Motor neuron (in vitro differentiated cells): ENCODE results near the gene CTNNA2. TPM values are rescaled to one million over a fixed set of nuclear protein-coding genes. Genes with fewer than 3 reads are reported as not detected.

Experiments
- ATAC-seq, 8 experiments: fragments of 200-7000 bp; cut with Tn5 transposase; replicated peaks in 6 of 8; 2 replicates each; pipeline ENCODE4 v1.8.0; 2021; ENCODE audit warnings: mild to moderate bottlenecking in 8 of 8, moderate library complexity in 8 of 8
- H3K27ac ChIP-seq, 2 donors: fragments of 250-450 bp; sonication (Bioruptor Pico); 2 replicates each; pipeline ENCODE4 v1.9.0; 2021; ENCODE audit warnings: antibody characterized with exemption in 2 of 2, mild to moderate bottlenecking in 2 of 2, moderate library complexity in 1 of 2
- H3K4me1 ChIP-seq, 2 donors: fragments of 250-450 bp; sonication (Bioruptor Pico); replicated peaks in 1 of 2; 2 replicates each; pipeline ENCODE4 v1.6.1; 2021; ENCODE audit warnings: antibody characterized with exemption in 2 of 2, mild to moderate bottlenecking in 2 of 2, moderate library complexity in 1 of 2
- H3K4me3 ChIP-seq, 5 donors: fragments of 250-450 bp; sonication (Bioruptor Pico); 2 replicates each; pipeline ENCODE4 v1.9.0; 2021; ENCODE audit warnings: antibody characterized with exemption in 5 of 5, mild to moderate bottlenecking in 5 of 5, moderate library complexity in 4 of 5
- WGBS, 10 experiments: fragments of 450-650 bp; shearing (Covaris generic); methylation state at CpG; one replicate each; pipeline ENCODE4 v1.0.0; 2022; 5-methylcytosine and 5-hydroxymethylcytosine counted together
- in situ Hi-C, 9 experiments: fragments of 400-800 bp; cut with MboI; loops; one replicate each; pipeline ENCODE4 v1.15.0; 2021; ENCODE audit warnings: low sequenced_read_pairs in 9 of 9, low pct_unique_long_range_greater_than_20kb in 2 of 9; ENCODE audit not compliant: unreplicated experiment in 9 of 9
- total RNA-seq, 8 experiments: library from RNA; unstranded; fragments of 300-600 nt; gene quantifications; 2 replicates each; pipeline versions ENCODE4 v1.2.3 to v1.2.4, GENCODE V29; 2022

CTNNA2 gene
- total RNA-seq, 8 experiments from 2014 or later: 0.81 to 127 (median 56.5) TPM

DNA sequence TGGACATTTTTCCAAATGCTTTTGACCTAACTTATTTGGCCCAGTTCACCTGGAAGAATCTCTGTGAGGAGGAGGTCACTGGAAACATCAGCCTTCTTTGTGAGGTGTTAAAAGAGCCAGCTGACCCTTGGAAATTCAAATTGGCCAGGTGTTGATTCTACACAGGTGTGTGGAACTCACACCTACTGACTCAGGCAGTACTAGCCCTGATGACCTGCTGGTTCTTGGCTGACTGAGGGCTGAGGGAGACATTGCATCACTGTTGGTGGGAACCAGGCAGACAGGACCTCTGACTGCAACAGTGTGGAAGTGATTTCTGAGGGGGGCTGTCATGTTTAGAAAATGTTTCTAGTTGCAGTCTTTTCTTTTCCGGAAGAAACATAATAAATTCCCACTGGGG is 1033.9 kb downstream of the CTNNA2 start:
- no peak for ATAC-seq
- 13 to 100% (median 95%) methylated on average over 1 of the region's 1 CpG; no CpG with 5 or more reads in 4 of the 10 experiments for WGBS, 10 experiments
- Histone ChIP-seq H3K4me1 (no peaks in the 10 kb centered on the region), H3K4me3 (no peak overlapping the region), H3K27ac (no peak overlapping the region)
- in situ Hi-C loops: no loop called here

- ATAC-seq: no peak
- Histone ChIP-seq H3K4me1 (no peaks in the 10 kb centered on the region), H3K4me3 (no peak overlapping the region), H3K27ac (no peak overlapping the region)
- in situ Hi-C loops: no loop called here
Measured at GRCh38 chr2:80547344-80547743, 1034.5 kb downstream of the CTNNA2 start.

DNA sequence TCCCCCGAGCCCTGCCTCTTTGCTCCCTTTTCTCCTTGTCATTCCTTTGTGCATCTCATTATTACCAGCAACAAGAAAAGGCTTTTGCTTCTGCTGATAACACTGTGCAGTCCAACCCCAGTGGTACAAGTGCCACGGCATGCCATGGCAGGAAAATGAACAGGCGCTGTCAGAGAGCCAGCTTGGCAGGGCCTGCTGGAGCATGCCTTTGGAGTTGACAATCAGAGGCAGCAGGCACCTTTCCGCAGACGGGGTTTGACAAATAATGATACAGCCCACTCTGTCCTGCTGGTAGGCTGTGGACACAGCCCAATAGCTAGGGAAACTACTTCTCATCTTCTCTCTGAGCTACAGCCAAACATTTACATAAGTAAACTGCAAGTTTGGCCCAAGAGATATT is 1035.6 kb downstream of the CTNNA2 start:
- in situ Hi-C loops: no loop called here
- ATAC-seq: peak in 1 of 8 experiments; percentile 30
- no peak overlapping the region for H3K4me3 ChIP-seq
- no peaks in the 10 kb centered on the region for H3K4me1 ChIP-seq
- whole genome bisulfite sequencing, 10 experiments: 3 to 100% (median 80%) methylated on average over 1 to 5 of the region's 5 CpGs; no CpG with 5 or more reads in 2 of the 10 experiments
- H3K27ac ChIP-seq: no peak overlapping the region

GRCh38 chr2:80549901-80550300 is 1037.0 kb downstream of the CTNNA2 start:
- no peak overlapping the region for H3K4me3 ChIP-seq
- in situ Hi-C loops: no loop called here
- ATAC-seq: no peak
- no peaks in the 10 kb centered on the region for H3K4me1 ChIP-seq
- H3K27ac ChIP-seq: no peak overlapping the region
- WGBS, 10 experiments: 0 to 97% (median 30%) methylated on average over 1 to 3 of the region's 3 CpGs; no CpG with 5 or more reads in 3 of the 10 experiments

GRCh38 chr2:80560326-80560725 is 1047.5 kb downstream of the CTNNA2 start:
- no peak for ATAC-seq
- 0 to 63% (median 40%) methylated on average over 2 to 4 of the region's 4 CpGs; no CpG with 5 or more reads in 2 of the 10 experiments for WGBS, 10 experiments
- H3K27ac ChIP-seq: no peak overlapping the region
- in situ Hi-C loops: no loop called here
- H3K4me1 ChIP-seq: no peaks in the 10 kb centered on the region
- no peak overlapping the region for H3K4me3 ChIP-seq

GRCh38 chr2:80568011-80568410 is 1055.2 kb downstream of the CTNNA2 start:
- H3K27ac ChIP-seq: no peak overlapping the region
- no peak overlapping the region for H3K4me3 ChIP-seq
- ATAC-seq: no peak
- in situ Hi-C loops: no loop called here
- H3K4me1 ChIP-seq: no peaks in the 10 kb centered on the region
- 0 to 87% (median 65%) methylated on average over 1 to 3 of the region's 3 CpGs; no CpG with 5 or more reads in 1 of the 10 experiments for WGBS, 10 experiments

DNA sequence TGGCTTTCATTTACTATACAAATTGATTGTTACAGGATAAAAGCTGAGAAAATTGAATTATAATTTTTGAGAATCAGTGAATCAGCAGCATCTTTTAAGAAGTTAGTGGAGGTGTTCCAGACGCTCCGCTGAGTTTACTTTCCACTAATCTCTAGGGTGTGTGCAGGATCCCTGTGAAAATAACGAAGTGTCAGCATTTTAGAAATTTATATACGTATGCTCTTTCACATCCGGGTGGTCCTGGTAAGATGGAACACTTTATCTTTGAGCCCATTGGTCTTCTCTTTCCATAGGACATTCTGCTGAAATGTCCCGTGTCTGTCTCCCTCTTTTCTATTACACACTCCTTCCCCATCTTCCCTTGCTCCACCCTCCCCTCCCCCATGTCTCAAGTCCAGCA is 1060.3 kb downstream of the CTNNA2 start:
- WGBS, 10 experiments: 0 to 100% (median 91%) methylated on average over 1 to 5 of the region's 6 CpGs; no CpG with 5 or more reads in 2 of the 10 experiments
- in situ Hi-C loops: no loop called here
- Histone ChIP-seq H3K27ac (no peak overlapping the region), H3K4me1 (no peaks in the 10 kb centered on the region), H3K4me3 (no peak overlapping the region)
- ATAC-seq: no peak

GRCh38 chr2:80573950-80574349 is 1061.1 kb downstream of the CTNNA2 start:
- Histone ChIP-seq H3K4me1 (no peaks in the 10 kb centered on the region), H3K27ac (no peak overlapping the region), H3K4me3 (no peak overlapping the region)
- no peak for ATAC-seq
- WGBS, 10 experiments: 36 to 100% (median 91%) methylated on average over 2 to 9 of the region's 10 CpGs; no CpG with 5 or more reads in 1 of the 10 experiments
- in situ Hi-C loops: no loop called here

DNA sequence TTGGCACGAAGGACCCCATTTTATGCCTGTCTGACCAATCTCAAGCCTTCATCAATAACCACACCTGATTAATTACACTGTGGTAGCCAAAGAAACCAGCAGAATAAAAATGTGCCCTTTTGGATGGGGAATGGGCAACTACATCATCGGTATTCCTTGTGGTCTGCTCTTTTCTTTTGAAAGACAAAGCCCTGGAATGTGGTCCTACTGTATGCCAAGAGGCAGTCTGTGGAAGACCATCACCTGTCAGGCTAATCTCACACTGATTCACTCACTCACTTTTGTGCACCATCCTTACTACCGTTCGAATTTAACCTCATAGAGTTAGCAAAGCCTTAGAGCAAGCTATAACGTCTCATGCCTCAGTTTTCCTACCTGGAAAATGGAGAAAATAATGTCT is 1066.9 kb downstream of the CTNNA2 start:
- 0 to 93% (median 40%) methylated on average over 1 to 5 of the region's 5 CpGs; no CpG with 5 or more reads in 1 of the 10 experiments for WGBS, 10 experiments
- ATAC-seq: no peak
- in situ Hi-C loops: no loop called here

DNA sequence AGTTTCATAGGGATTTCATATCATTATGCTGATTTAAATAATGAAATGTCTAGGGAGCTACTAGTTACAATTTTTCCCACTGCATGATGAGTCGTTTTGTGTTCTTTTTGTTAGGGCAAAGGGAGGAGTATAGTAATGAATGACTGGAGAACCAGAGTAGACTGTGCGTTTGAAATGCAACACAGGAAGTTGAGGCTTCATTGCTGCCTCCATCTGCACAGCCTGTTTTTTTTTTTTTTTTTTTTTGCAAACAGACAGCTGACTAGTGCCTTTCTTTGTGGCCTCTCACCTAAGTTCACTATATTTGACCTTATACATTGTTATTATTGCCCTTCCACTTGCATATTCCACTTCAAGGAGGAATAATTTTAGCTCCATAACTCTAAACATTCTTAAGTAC is 1078.4 kb downstream of the CTNNA2 start:
- Histone ChIP-seq H3K27ac (no peak overlapping the region), H3K4me1 (peaks cover 0 to 6% of the 10 kb centered on the region in 2 donors), H3K4me3 (no peak overlapping the region)
- ATAC-seq: no peak
- 0 to 100% (median 48%) methylated on average over 1 to 2 of the region's 2 CpGs for WGBS, 10 experiments
- in situ Hi-C loops: no loop called here

More for the DNA sequence above, 1066.9 kb downstream of the CTNNA2 start:
- Histone ChIP-seq H3K4me1 (no peaks in the 10 kb centered on the region), H3K27ac (no peak overlapping the region), H3K4me3 (no peak overlapping the region)

DNA sequence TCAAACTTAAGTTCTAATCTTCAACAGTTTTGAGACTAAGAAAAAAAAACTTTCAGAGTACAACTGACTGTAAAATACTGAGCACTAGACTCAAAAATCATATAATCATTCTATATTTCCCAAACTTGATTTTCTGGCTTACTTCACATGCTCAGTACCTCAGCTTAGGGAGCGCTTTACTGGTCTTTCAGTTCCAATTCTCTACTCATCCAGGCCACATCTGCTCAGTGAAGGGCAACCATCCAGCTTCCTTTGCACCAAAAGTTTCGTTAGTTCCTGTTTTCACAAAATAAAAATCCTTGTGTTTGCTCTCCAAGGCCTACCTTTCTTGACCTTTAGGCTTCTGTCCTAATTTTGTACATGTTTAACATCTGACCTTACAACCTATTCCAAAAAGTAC is 1079.3 kb downstream of the CTNNA2 start:
- Histone ChIP-seq H3K4me3 (no peak overlapping the region), H3K27ac (no peak overlapping the region), H3K4me1 (peaks cover 0 to 6% of the 10 kb centered on the region in 2 donors)
- in situ Hi-C loops: no loop called here
- WGBS, 10 experiments: 0 to 100% (median 83%) methylated on average over 1 to 2 of the region's 2 CpGs
- no peak for ATAC-seq

DNA sequence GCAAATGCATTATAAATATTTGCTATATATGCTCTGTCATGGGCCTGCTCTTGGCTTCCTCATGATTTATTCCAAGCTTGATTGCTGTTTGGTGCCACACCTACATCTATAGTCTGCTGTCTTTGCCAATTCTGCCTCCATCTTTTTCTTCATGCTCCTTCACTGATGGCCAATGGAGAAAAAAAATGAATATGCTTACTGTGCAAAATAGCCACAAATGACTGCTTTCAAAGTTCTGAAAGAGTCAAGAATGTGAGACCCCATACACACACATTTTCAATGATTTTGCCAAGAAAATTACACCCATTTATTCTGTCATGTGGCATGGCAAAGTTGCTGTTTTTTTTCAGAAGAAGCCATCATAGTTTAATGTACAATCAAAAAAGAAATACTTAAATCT is 1097.3 kb downstream of the CTNNA2 start:
- ATAC-seq: no peak

DNA sequence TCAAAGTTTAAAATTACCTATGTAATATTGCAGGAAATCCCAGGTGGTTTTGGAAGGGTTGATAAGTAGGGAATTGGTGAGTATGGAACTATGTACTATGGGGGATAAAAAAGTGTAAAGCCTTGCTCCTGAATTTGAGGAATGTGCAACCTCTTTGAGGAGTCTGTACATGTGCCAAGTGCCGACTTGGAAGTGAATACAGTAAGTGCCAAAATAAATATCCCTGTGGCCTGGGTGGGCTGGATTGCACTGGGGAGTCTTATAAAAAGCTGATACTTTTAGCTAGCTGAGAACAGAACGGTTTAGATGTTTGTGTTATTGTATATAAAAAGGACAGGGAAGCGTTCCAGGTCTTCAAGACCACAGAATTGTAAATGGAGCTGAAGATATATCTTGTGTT is 1108.8 kb downstream of the CTNNA2 start:
- Histone ChIP-seq H3K4me1 (peaks cover 6 to 17% of the 10 kb centered on the region in 2 donors), H3K27ac (no peak overlapping the region), H3K4me3 (no peak overlapping the region)
- ATAC-seq: no peak
- in situ Hi-C loops: loop anchor here in 1 of 9 experiments (25.0 kb wide), 1 partner anchor 91 kb away; no protein-coding TSS in a partner anchor
- 0 to 93% (median 48%) methylated on average over 1 to 3 of the region's 3 CpGs; no CpG with 5 or more reads in 2 of the 10 experiments for WGBS, 10 experiments

More for the DNA sequence above, 1097.3 kb downstream of the CTNNA2 start:
- no peak overlapping the region for H3K4me3 ChIP-seq
- H3K27ac ChIP-seq: no peak overlapping the region
- H3K4me1 ChIP-seq: no peaks in the 10 kb centered on the region
- in situ Hi-C loops: loop anchor here in 1 of 9 experiments (25.0 kb wide), 1 partner anchor 102 kb away; no protein-coding TSS in a partner anchor

GRCh38 chr2:80624062-80624461 is 1111.2 kb downstream of the CTNNA2 start:
- H3K27ac ChIP-seq: no peak overlapping the region
- 0 to 85% (median 67%) methylated on average over 1 to 3 of the region's 3 CpGs for WGBS, 10 experiments
- in situ Hi-C loops: loop anchor here in 1 of 9 experiments (25.0 kb wide), 1 partner anchor 88 kb away; no protein-coding TSS in a partner anchor
- H3K4me3 ChIP-seq: no peak overlapping the region
- peaks cover 6 to 17% of the 10 kb centered on the region in 2 donors for H3K4me1 ChIP-seq
- no peak for ATAC-seq
